ENCODE measurements around the gene F2RL3.

F2RL3 gene

DNA sequence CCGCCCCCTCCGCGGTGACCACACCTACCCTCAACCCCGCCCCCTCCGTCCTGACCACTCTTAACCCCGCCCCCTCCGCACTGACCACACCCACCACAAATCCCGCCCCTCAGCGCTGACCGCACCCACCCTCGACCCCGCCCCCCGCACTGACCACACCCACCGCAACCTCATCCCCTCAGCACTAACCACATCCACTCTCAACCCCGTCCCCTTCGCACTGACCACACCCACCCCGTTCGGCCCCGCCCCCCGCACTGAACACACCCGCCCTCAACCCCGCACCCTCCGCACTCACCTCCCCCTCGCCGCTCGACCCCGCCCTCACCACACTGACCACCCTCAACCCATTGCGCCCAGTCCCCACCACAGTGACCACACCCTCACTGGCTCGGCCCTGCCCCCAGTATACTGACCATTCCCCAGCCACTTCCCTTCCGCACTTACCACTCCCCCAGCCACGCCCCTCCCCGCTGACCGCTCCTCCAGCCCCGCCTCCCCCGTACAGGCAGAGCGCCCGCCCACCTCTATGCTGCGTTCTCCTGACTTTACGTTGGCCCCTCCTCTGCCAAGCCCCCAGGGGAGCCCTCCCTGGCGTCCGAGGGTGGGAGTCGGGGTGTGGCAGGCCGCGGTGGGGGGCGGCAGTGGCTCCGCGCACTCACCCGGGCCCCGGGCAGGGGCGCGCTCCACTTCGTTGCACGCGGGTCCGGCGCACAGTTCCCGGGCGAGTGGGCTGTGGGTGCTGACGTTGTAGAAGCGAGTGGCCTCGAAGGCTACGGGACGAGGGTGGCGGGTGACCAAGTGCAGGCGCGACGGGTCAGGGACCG is 8.4 kb downstream of the F2RL3 start:
- peak; percentile 93 for ATAC-seq
- TF ChIP-seq, protein P1, sequence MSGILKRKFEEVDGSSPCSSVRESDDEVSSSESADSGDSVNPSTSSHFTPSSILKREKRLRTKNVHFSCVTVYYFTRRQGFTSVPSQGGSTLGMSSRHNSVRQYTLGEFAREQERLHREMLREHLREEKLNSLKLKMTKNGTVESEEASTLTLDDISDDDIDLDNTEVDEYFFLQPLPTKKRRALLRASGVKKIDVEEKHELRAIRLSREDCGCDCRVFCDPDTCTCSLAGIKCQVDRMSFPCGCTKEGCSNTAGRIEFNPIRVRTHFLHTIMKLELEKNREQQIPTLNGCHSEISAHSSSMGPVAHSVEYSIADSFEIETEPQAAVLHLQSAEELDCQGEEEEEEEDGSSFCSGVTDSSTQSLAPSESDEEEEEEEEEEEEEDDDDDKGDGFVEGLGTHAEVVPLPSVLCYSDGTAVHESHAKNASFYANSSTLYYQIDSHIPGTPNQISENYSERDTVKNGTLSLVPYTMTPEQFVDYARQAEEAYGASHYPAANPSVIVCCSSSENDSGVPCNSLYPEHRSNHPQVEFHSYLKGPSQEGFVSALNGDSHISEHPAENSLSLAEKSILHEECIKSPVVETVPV (CRISPR knock-in tag; IDR thresholded peaks at IDR 0.05) = no peak
- no peak for TF ChIP-seq ZFP30 (CRISPR knock-in tag; IDR thresholded peaks at IDR 0.05)

GRCh38 chr19:16897856-16898161 is 9.0 kb downstream of the F2RL3 start:
- no peak for TF ChIP-seq CSDC2 (CRISPR knock-in tag; IDR thresholded peaks at IDR 0.05)
- no peak for TF ChIP-seq OSR1 (CRISPR knock-in tag; IDR thresholded peaks at IDR 0.05)
- TF ChIP-seq GLIS3 (CRISPR knock-in tag; IDR thresholded peaks at IDR 0.05) = no peak
- TF ChIP-seq TOX (CRISPR knock-in tag; IDR thresholded peaks at IDR 0.05; ENCODE audit: borderline replicate concordance) = no peak
- TF ChIP-seq, protein P2, sequence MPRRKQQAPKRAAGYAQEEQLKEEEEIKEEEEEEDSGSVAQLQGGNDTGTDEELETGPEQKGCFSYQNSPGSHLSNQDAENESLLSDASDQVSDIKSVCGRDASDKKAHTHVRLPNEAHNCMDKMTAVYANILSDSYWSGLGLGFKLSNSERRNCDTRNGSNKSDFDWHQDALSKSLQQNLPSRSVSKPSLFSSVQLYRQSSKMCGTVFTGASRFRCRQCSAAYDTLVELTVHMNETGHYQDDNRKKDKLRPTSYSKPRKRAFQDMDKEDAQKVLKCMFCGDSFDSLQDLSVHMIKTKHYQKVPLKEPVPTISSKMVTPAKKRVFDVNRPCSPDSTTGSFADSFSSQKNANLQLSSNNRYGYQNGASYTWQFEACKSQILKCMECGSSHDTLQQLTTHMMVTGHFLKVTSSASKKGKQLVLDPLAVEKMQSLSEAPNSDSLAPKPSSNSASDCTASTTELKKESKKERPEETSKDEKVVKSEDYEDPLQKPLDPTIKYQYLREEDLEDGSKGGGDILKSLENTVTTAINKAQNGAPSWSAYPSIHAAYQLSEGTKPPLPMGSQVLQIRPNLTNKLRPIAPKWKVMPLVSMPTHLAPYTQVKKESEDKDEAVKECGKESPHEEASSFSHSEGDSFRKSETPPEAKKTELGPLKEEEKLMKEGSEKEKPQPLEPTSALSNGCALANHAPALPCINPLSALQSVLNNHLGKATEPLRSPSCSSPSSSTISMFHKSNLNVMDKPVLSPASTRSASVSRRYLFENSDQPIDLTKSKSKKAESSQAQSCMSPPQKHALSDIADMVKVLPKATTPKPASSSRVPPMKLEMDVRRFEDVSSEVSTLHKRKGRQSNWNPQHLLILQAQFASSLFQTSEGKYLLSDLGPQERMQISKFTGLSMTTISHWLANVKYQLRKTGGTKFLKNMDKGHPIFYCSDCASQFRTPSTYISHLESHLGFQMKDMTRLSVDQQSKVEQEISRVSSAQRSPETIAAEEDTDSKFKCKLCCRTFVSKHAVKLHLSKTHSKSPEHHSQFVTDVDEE (CRISPR knock-in tag; IDR thresholded peaks at IDR 0.05) = no peak
- ATAC-seq = peak; percentile 49

- no peak for ATAC-seq
- TF ChIP-seq ZNF70 (CRISPR knock-in tag; IDR thresholded peaks at IDR 0.05) (no peak), ZFP3 (CRISPR knock-in tag; IDR thresholded peaks at IDR 0.05) (no peak), ARNTL (CRISPR knock-in tag; IDR thresholded peaks at IDR 0.05; ENCODE audit: borderline replicate concordance, low read depth) (no peak), PATZ1 (CRISPR knock-in tag; IDR thresholded peaks at IDR 0.05; ENCODE audit: borderline replicate concordance) (no peak), ESRRG (CRISPR knock-in tag; IDR thresholded peaks at IDR 0.05) (no peak), ZNF565 (CRISPR knock-in tag; conservative IDR thresholded peaks at IDR 0.05; ENCODE audit: low read depth) (no peak), PPARA (CRISPR knock-in tag; IDR thresholded peaks at IDR 0.05; ENCODE audit: borderline replicate concordance) (no peak), ZNF8 (CRISPR knock-in tag; IDR thresholded peaks at IDR 0.05) (no peak), ISL1 (CRISPR knock-in tag; IDR thresholded peaks at IDR 0.05) (no peak), POU6F1 (CRISPR knock-in tag; IDR thresholded peaks at IDR 0.05; ENCODE audit: borderline replicate concordance, low read depth) (no peak), ZFP30 (CRISPR knock-in tag; IDR thresholded peaks at IDR 0.05) (no peak), RARB (CRISPR knock-in tag; IDR thresholded peaks at IDR 0.05) (no peak), OSR1 (CRISPR knock-in tag; IDR thresholded peaks at IDR 0.05) (no peak), GLIS3 (CRISPR knock-in tag; IDR thresholded peaks at IDR 0.05) (no peak), TOX (CRISPR knock-in tag; IDR thresholded peaks at IDR 0.05; ENCODE audit: borderline replicate concordance) (no peak), ZC3H10 (CRISPR knock-in tag; IDR thresholded peaks at IDR 0.05) (no peak), BACH2 (CRISPR knock-in tag; IDR thresholded peaks at IDR 0.05; ENCODE audit: borderline replicate concordance) (no peak)
- TF ChIP-seq, protein P2 (CRISPR knock-in tag; IDR thresholded peaks at IDR 0.05) = no peak
- TF ChIP-seq, protein P3, sequence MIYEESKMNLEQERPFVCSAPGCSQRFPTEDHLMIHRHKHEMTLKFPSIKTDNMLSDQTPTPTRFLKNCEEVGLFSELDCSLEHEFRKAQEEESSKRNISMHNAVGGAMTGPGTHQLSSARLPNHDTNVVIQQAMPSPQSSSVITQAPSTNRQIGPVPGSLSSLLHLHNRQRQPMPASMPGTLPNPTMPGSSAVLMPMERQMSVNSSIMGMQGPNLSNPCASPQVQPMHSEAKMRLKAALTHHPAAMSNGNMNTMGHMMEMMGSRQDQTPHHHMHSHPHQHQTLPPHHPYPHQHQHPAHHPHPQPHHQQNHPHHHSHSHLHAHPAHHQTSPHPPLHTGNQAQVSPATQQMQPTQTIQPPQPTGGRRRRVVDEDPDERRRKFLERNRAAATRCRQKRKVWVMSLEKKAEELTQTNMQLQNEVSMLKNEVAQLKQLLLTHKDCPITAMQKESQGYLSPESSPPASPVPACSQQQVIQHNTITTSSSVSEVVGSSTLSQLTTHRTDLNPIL (CRISPR knock-in tag; IDR thresholded peaks at IDR 0.05; ENCODE audit: low read depth) = no peak
- TF ChIP-seq, protein P1 (CRISPR knock-in tag; IDR thresholded peaks at IDR 0.05) = no peak
Measured at GRCh38 chr19:16898361-16899015, 9.7 kb downstream of the F2RL3 start.

Data from SK-N-SH treated with all-trans-retinoic acid at 6 μM for 48 hours (cell line).